ENCODE results near the gene SLC4A5.

The SLC4A5 gene

GRCh38 chr2:74343316-74343715, at the start of gene SLC4A5:
SLC4A5 (minus strand) TSS chr2:74343416; CDS start chr2:74315023, 28,393 bp downstream.
- CTCF ChIA-PET, result interaction anchor here (21.9 kb wide), 1 partner anchor 8 kb away, joined by 205 read pairs; no protein-coding TSS in a partner anchor
- POLR2A ChIA-PET, result no interaction called here
- no peak within 1 kb of the TSS for H3K4me3 ChIP-seq (ENCODE audit: low read depth, low read length)
- no peak for DNase-seq (ENCODE audit: low read depth, low spot score)
- TF ChIP-seq CTCF (IDR thresholded peaks at IDR 0.05; ENCODE audit: insufficient read depth, low read length, missing control alignments), result no peak

GRCh38 chr2:74392449-74392743, 49.2 kb upstream of the SLC4A5 start:
- POLR2A ChIA-PET, result interaction anchor here (1.0 to 1.4 kb wide), 3 partner anchors 9 to 193 kb away, joined by 3 to 4 read pairs (median 3); partner anchors contain the start of gene WBP1
- CTCF ChIA-PET, result interaction anchor here (0.7 to 6.6 kb wide), 25 partner anchors 8 to 568 kb away, joined by 3 to 74 read pairs (median 7); partner anchors contain the start of genes C2orf81, DCTN1 and WDR54
- no peak for TF ChIP-seq CTCF (IDR thresholded peaks at IDR 0.05; ENCODE audit: insufficient read depth, low read length, missing control alignments)
- no peak overlapping the region; the same call in 1 of the 2 replicates for H3K4me3 ChIP-seq (ENCODE audit: low read depth, low read length)
- DNase-seq (ENCODE audit: low read depth, low spot score), result no peak

GRCh38 chr2:74391580-74392448, 48.6 kb upstream of the SLC4A5 start:
- DNase-seq (ENCODE audit: low read depth, low spot score), result peak; percentile 29
- ChIA-PET POLR2A (interaction anchor here (0.9 to 1.4 kb wide), 5 partner anchors 9 to 193 kb away, joined by 3 to 4 read pairs (median 3); partner anchors contain the start of gene WBP1), CTCF (interaction anchor here (0.6 to 6.6 kb wide), 43 partner anchors 8 to 568 kb away, joined by 3 to 74 read pairs (median 4); partner anchors contain the start of genes C2orf81, CCDC142, DCTN1 and MTHFD2)
- peak overlapping the region; percentile 72 for H3K4me3 ChIP-seq (ENCODE audit: low read depth, low read length)
- peak; percentile 90 for TF ChIP-seq CTCF (IDR thresholded peaks at IDR 0.05; ENCODE audit: insufficient read depth, low read length, missing control alignments)

- ChIA-PET POLR2A (interaction anchor here (0.9 to 1.4 kb wide), 4 partner anchors 10 to 192 kb away, joined by 3 to 4 read pairs (median 4); partner anchors contain the start of gene WBP1), CTCF (interaction anchor here (0.6 to 6.6 kb wide), 34 partner anchors 9 to 567 kb away, joined by 3 to 74 read pairs (median 4); partner anchors contain the start of genes C2orf81, CCDC142, DCTN1 and MTHFD2)
- no peak for DNase-seq (ENCODE audit: low read depth, low spot score)
- TF ChIP-seq CTCF (IDR thresholded peaks at IDR 0.05; ENCODE audit: insufficient read depth, low read length, missing control alignments), result no peak
- peak overlapping the region; percentile 72 for H3K4me3 ChIP-seq (ENCODE audit: low read depth, low read length)
Measured at GRCh38 chr2:74391209-74391579, 48.0 kb upstream of the SLC4A5 start.

- no peak for DNase-seq (ENCODE audit: low read depth, low spot score)
- no peak for TF ChIP-seq CTCF (IDR thresholded peaks at IDR 0.05; ENCODE audit: insufficient read depth, low read length, missing control alignments)
- H3K4me3 ChIP-seq (ENCODE audit: low read depth, low read length), result peak overlapping the region; percentile 72
- CTCF ChIA-PET, result interaction anchor here (1.1 to 6.6 kb wide), 18 partner anchors 8 to 564 kb away, joined by 3 to 74 read pairs (median 9); partner anchors contain the start of genes C2orf81, CCDC142, DCTN1 and MTHFD2
- POLR2A ChIA-PET, result interaction anchor here (0.9 to 1.0 kb wide), 2 partner anchors 9 to 16 kb away, joined by 3 to 4 read pairs; no protein-coding TSS in a partner anchor
Measured at GRCh38 chr2:74390606-74391005, 47.4 kb upstream of the SLC4A5 start.

GRCh38 chr2:74387346-74387745, 44.1 kb upstream of the SLC4A5 start:
- CTCF ChIA-PET, result interaction anchor here (6.6 kb wide), 1 partner anchor 53 kb away, joined by 74 read pairs; no protein-coding TSS in a partner anchor

More at GRCh38 chr2:74387346-74387745, 44.1 kb upstream of the SLC4A5 start:
- TF ChIP-seq CTCF (IDR thresholded peaks at IDR 0.05; ENCODE audit: insufficient read depth, low read length, missing control alignments), result no peak
- H3K4me3 ChIP-seq (ENCODE audit: low read depth, low read length), result no peak overlapping the region
- POLR2A ChIA-PET, result no interaction called here
- DNase-seq (ENCODE audit: low read depth, low spot score), result no peak

Measured in AG04449 (cell line).